Activated T-cell treated with anti-CD3 and anti-CD28 coated beads, Interleukin-2, amount 50 U/mL, for 4 hours (primary cell): ENCODE measurements around the gene CYSTM1. TPM values are rescaled to one million over a fixed set of nuclear protein-coding genes. Genes with fewer than 3 reads are reported as not detected.
A peak's percentile ranks its signal among the peaks of the same experiment; 100 is the strongest.

Source experiments
- ATAC-seq, 2 donors: fragments of 200-7000 bp; cut with Tn5 transposase; one replicate each; pipeline ENCODE4 v1.10.0; 2021
- DNase-seq: peaks from one replicate; pipeline ENCODE4 v3.0.0-alpha.2; 2020
- H3K27me3 Mint-ChIP-seq: one replicate; pipeline ENCODE4 v1.8.0; 2021; ENCODE audit warnings: low read depth, mixed read lengths
- H3K36me3 Mint-ChIP-seq: one replicate; pipeline ENCODE4 v1.8.0; 2022; ENCODE audit warnings: mixed read lengths; ENCODE audit not compliant: insufficient read depth
- H3K4me1 Mint-ChIP-seq: one replicate; pipeline ENCODE4 v1.8.0; 2021; ENCODE audit warnings: low read depth, mixed read lengths
- H3K4me3 Mint-ChIP-seq: one replicate; pipeline ENCODE4 v1.8.0; 2021; ENCODE audit warnings: mild to moderate bottlenecking, moderate library complexity, mixed read lengths
- H3K9me3 Mint-ChIP-seq: one replicate; pipeline ENCODE4 v1.8.0; 2021; ENCODE audit warnings: mixed read lengths
- total RNA-seq, 3 donors: library from RNA; stranded (reverse); gene quantifications; one replicate each; pipeline ENCODE4 v1.2.1, GENCODE V29; 2021

The CYSTM1 gene
- total RNA-seq, 3 donors from 2014 or later = 16.4 to 20.0 (median 17.6) TPM

DNA sequence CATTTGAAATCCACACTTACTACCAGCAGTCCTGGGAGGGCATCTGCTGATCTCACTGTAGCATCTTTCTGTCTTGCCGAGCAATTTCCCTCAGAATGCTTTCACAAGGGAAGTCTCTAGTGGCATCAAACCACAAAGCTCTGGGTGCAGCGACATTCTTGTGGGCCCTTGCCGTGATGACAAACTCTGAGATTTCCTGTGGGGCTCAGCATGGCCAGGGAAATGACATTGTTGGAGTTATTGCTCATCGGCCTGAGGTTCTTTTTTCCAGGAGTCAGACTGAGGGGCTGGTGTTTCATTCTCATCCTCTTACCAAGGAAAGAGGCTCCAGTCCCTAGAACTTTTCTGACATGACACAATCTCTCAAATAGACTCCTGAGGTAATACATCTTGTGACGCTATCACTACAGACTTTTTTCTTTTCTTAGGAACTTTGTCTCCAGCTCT lies 76.6 kb downstream of the CYSTM1 start:
- Mint-ChIP-seq H3K36me3 (peaks cover 5% of the 10 kb centered on the region), H3K9me3 (no peaks in the 10 kb centered on the region), H3K27me3 (no peaks in the 10 kb centered on the region), H3K4me3 (no peak overlapping the region), H3K4me1 (peaks cover 35% of the 10 kb centered on the region)
- DNase-seq (peak; percentile 50), ATAC-seq (peak; percentile 96)

DNA sequence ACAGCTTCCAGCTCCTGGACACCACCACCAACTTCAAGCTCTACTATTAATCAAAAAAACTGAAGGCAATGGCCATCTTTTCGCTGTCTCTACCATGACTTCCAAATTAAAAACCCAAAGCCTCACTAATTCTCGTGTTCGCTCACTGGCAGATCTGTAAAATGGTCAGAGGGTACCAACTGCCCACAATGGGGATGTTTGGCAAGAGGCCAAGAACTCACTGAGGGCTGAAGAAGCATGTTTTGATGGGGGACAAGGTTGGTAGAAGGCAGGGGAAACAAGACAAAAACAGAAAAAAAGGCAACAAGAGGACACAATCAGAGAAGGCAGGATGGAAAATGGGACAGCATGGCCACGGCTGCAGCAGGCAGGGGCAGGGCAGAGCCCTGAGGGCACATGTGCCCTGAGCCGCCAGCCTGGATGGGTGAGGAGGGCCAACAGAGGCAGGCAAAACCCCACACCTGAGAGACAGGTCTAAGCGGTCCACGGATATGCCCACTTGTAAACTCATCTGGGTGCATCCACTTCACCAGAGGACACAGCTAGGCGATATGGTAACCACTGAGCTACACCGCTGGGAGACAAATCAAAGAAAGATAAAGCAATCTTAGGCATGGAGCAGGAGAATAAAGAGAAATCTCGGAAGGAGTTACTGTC lies 77.6 kb downstream of the CYSTM1 start:
- DNase-seq = no peak
- Mint-ChIP-seq H3K9me3 (no peaks in the 10 kb centered on the region), H3K36me3 (peaks cover 7% of the 10 kb centered on the region), H3K4me1 (peaks cover 40% of the 10 kb centered on the region), H3K27me3 (no peaks in the 10 kb centered on the region), H3K4me3 (no peak overlapping the region)
- no peak for ATAC-seq

- Mint-ChIP-seq H3K4me3 (no peak overlapping the region), H3K36me3 (peaks cover 18% of the 10 kb centered on the region), H3K9me3 (no peaks in the 10 kb centered on the region), H3K4me1 (peaks cover 52% of the 10 kb centered on the region), H3K27me3 (no peaks in the 10 kb centered on the region)
- no peak for ATAC-seq
- no peak for DNase-seq
Measured at GRCh38 chr5:140253985-140254384, 79.0 kb downstream of the CYSTM1 start.

DNA sequence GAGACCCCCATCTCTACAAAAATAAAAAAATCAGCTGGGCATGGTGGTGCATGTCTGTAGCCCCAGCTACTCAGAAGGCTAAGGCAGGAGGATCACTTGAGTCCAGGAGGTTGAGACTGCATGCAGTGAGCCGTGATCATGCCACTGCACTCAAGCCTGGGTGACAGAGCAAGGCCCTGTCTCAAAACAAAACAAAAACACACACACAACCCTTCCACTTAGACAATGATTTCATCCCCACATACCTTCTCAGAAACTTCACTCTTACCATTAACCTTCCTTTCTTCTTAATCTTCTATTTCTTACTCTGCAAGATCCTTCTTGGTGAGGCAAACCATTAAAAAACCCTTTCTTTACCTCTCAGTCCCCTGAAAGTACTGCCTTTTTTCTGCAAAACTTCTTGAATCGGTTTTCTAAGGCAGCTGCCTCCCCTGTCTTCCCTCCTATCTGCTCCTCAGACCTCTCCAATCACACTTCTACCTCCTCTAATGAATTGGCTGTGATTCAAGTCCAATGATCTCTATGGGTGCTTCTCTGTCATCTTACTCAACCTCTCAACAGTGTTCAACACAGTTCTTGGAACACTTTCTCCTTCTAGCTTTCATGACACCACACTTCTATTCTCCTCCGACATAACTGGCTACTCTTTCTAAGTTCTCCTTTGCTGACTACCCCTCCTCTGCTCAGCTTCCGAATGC lies 80.6 kb downstream of the CYSTM1 start:
- peaks cover 52% of the 10 kb centered on the region for H3K4me1 Mint-ChIP-seq
- no peak overlapping the region for H3K4me3 Mint-ChIP-seq
- ATAC-seq = no peak
- no peak for DNase-seq
- peaks cover 22% of the 10 kb centered on the region for H3K36me3 Mint-ChIP-seq
- no peaks in the 10 kb centered on the region for H3K27me3 Mint-ChIP-seq
- no peaks in the 10 kb centered on the region for H3K9me3 Mint-ChIP-seq

- H3K27me3 Mint-ChIP-seq = no peaks in the 10 kb centered on the region
- no peaks in the 10 kb centered on the region for H3K9me3 Mint-ChIP-seq
- ATAC-seq = no peak
- no peak overlapping the region for H3K4me3 Mint-ChIP-seq
- DNase-seq = no peak
- peaks cover 26% of the 10 kb centered on the region for H3K36me3 Mint-ChIP-seq
- H3K4me1 Mint-ChIP-seq = peaks cover 52% of the 10 kb centered on the region
Measured at GRCh38 chr5:140256726-140257125, 81.7 kb downstream of the CYSTM1 start.

GRCh38 chr5:140258016-140258415 lies 83.0 kb downstream of the CYSTM1 start:
- Mint-ChIP-seq H3K9me3 (no peaks in the 10 kb centered on the region), H3K27me3 (no peaks in the 10 kb centered on the region), H3K4me1 (peaks cover 45% of the 10 kb centered on the region), H3K36me3 (peaks cover 29% of the 10 kb centered on the region), H3K4me3 (no peak overlapping the region)
- ATAC-seq (no peak), DNase-seq (no peak)

GRCh38 chr5:140258873-140259272 lies 83.9 kb downstream of the CYSTM1 start:
- ATAC-seq = no peak
- peaks cover 29% of the 10 kb centered on the region for H3K36me3 Mint-ChIP-seq
- DNase-seq = no peak
- H3K9me3 Mint-ChIP-seq = no peaks in the 10 kb centered on the region
- H3K4me1 Mint-ChIP-seq = peaks cover 45% of the 10 kb centered on the region
- H3K4me3 Mint-ChIP-seq = no peak overlapping the region
- H3K27me3 Mint-ChIP-seq = no peaks in the 10 kb centered on the region

- ATAC-seq (peak in 1 of 2 donors; percentile 34), DNase-seq (no peak)
- H3K4me3 Mint-ChIP-seq = no peak overlapping the region
- no peaks in the 10 kb centered on the region for H3K27me3 Mint-ChIP-seq
- H3K4me1 Mint-ChIP-seq = peaks cover 45% of the 10 kb centered on the region
- H3K9me3 Mint-ChIP-seq = no peaks in the 10 kb centered on the region
- H3K36me3 Mint-ChIP-seq = peaks cover 29% of the 10 kb centered on the region
Measured at GRCh38 chr5:140259500-140259899, 84.5 kb downstream of the CYSTM1 start.

DNA sequence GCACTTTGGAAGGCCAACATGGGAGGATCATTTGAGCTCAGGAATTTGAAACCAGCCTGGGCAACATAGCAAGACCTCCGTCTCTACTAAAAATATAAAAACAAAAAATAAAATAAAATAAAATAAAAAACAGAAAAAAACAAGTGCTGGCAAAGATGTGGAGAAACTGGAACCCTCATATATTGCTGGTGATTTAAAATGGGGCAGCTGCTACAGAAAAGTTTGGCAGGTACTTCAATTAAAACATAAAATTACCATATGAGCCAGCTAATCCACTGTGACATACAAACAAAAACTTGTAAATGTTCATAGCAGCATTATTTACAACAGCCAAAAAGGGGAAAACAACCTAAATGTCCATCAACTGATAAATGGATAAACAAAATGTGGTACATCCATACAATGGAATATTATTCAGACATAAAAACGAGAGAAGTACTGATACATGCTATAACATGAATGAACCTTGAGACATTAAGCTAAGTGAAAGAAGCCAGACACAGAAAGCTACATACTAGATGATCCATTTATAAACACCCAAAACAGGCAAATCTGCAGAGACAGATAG lies 85.2 kb downstream of the CYSTM1 start:
- ATAC-seq = no peak
- H3K36me3 Mint-ChIP-seq = peaks cover 29% of the 10 kb centered on the region

GRCh38 chr5:140261403-140262171 lies 86.6 kb downstream of the CYSTM1 start:
- Mint-ChIP-seq H3K4me3 (no peak overlapping the region), H3K9me3 (no peaks in the 10 kb centered on the region), H3K27me3 (no peaks in the 10 kb centered on the region), H3K4me1 (peaks cover 63% of the 10 kb centered on the region), H3K36me3 (peaks cover 29% of the 10 kb centered on the region)
- no peak for DNase-seq
- ATAC-seq = peak in 1 of 2 donors; percentile 70

More for the DNA sequence above, 85.2 kb downstream of the CYSTM1 start:
- Mint-ChIP-seq H3K27me3 (no peaks in the 10 kb centered on the region), H3K4me3 (no peak overlapping the region), H3K4me1 (peaks cover 48% of the 10 kb centered on the region), H3K9me3 (no peaks in the 10 kb centered on the region)
- no peak for DNase-seq

GRCh38 chr5:140262221-140262620 lies 87.2 kb downstream of the CYSTM1 start:
- no peak for DNase-seq
- no peak for ATAC-seq
- no peaks in the 10 kb centered on the region for H3K9me3 Mint-ChIP-seq
- peaks cover 67% of the 10 kb centered on the region for H3K4me1 Mint-ChIP-seq
- H3K36me3 Mint-ChIP-seq = peaks cover 29% of the 10 kb centered on the region
- H3K27me3 Mint-ChIP-seq = no peaks in the 10 kb centered on the region
- H3K4me3 Mint-ChIP-seq = no peak overlapping the region

- Mint-ChIP-seq H3K9me3 (no peaks in the 10 kb centered on the region), H3K27me3 (no peaks in the 10 kb centered on the region), H3K4me1 (peaks cover 67% of the 10 kb centered on the region), H3K4me3 (no peak overlapping the region), H3K36me3 (peaks cover 27% of the 10 kb centered on the region)
- ATAC-seq = no peak
- no peak for DNase-seq
Measured at GRCh38 chr5:140262839-140263238, 87.9 kb downstream of the CYSTM1 start.

GRCh38 chr5:140265845-140266244 lies 90.9 kb downstream of the CYSTM1 start:
- no peak overlapping the region for H3K4me3 Mint-ChIP-seq

GRCh38 chr5:140266471-140267200 lies 91.6 kb downstream of the CYSTM1 start:
- DNase-seq (no peak), ATAC-seq (peak in 1 of 2 donors; percentile 41)
- H3K4me1 Mint-ChIP-seq = peaks cover 37% of the 10 kb centered on the region
- H3K9me3 Mint-ChIP-seq = no peaks in the 10 kb centered on the region
- no peak overlapping the region for H3K4me3 Mint-ChIP-seq
- no peaks in the 10 kb centered on the region for H3K27me3 Mint-ChIP-seq
- H3K36me3 Mint-ChIP-seq = peaks cover 9% of the 10 kb centered on the region

More at GRCh38 chr5:140265845-140266244, 90.9 kb downstream of the CYSTM1 start:
- peaks cover 10% of the 10 kb centered on the region for H3K36me3 Mint-ChIP-seq
- no peak for DNase-seq
- peaks cover 44% of the 10 kb centered on the region for H3K4me1 Mint-ChIP-seq
- no peak for ATAC-seq
- no peaks in the 10 kb centered on the region for H3K9me3 Mint-ChIP-seq
- no peaks in the 10 kb centered on the region for H3K27me3 Mint-ChIP-seq
